Colonic mucosa (tissue), 4 donors: ENCODE results near the gene SOX8. TPM values are rescaled to one million over a fixed set of nuclear protein-coding genes. Genes with fewer than 3 reads are reported as not detected.
"Not testable (repeated sequence)": the region's sequence is repeated elsewhere in the genome, so short reads cannot be mapped to it uniquely, and the experiment has no call there.

ENCODE experiments used
- DNase-seq: peaks from one replicate; pipeline ENCODE4 v3.0.0-alpha.2; 2020
- H3K27ac ChIP-seq: fragments of 200-600 bp; one replicate; pipeline ENCODE4 v1.8.0; 2021
- H3K27me3 ChIP-seq: fragments of 200-600 bp; one replicate; pipeline ENCODE4 v1.8.0; 2021
- H3K36me3 ChIP-seq: fragments of 200-600 bp; one replicate; pipeline ENCODE4 v1.8.0; 2021
- H3K4me1 ChIP-seq: fragments of 200-600 bp; one replicate; pipeline ENCODE4 v1.8.0; 2021; ENCODE audit warnings: mild to moderate bottlenecking
- H3K4me3 ChIP-seq: fragments of 200-600 bp; one replicate; pipeline ENCODE4 v1.8.0; 2021
- H3K9ac ChIP-seq, 2 donors: one replicate each; pipeline ENCODE4 v1.7.0; 2013; ENCODE audit warnings: control low read depth in 2 of 2, low read depth in 2 of 2, low read length in 2 of 2
- H3K9me3 ChIP-seq: fragments of 200-600 bp; one replicate; pipeline ENCODE4 v1.8.0; 2021
- CTCF ChIP-seq: fragments of 200-600 bp; IDR thresholded peaks from one replicate; pipeline ENCODE4 v1.8.0; 2022; ENCODE audit warnings: antibody characterized with exemption, mild to moderate bottlenecking
- intact Hi-C: fragments of 100-400 bp; cut with DNase I; formaldehyde crosslinking; loops from one replicate; pipeline ENCODE4 v1.14.1; 2022
- total RNA-seq, 2 donors: library from RNA; stranded (reverse); fragmentation: NEBNext Ultra II Directional in 1 of 2; extraction: Animal tissue kit (Norgen Biotek cat#: 25700) in 1 of 2; gene quantifications; one replicate each; pipeline ENCODE4 v1.2.1, GENCODE V29; 2021
- donor health status: healthy.
- donor health status: DM: no; HTN: no; CAD: no.
- donor health status: DM: no; HTN: no; CAD: no.

SOX8 gene
- total RNA-seq, 2 donors from 2014 or later, result 0.20 to 0.61 TPM

GRCh38 chr16:942436-943060 is 39.0 kb upstream of the SOX8 start:
- no peaks in the 10 kb centered on the region for H3K9me3 ChIP-seq
- intact Hi-C loops, result no loop called here
- no peak for TF ChIP-seq CTCF
- no peaks in the 10 kb centered on the region for H3K27me3 ChIP-seq
- H3K27ac ChIP-seq, result no peak overlapping the region
- H3K4me1 ChIP-seq, result no peaks in the 10 kb centered on the region
- no peak for DNase-seq
- no peak overlapping the region for H3K9ac ChIP-seq
- no peaks in the 10 kb centered on the region for H3K36me3 ChIP-seq
- H3K4me3 ChIP-seq, result no peak overlapping the region

GRCh38 chr16:943971-944370 is 37.6 kb upstream of the SOX8 start:
- Histone ChIP-seq H3K36me3 (no peaks in the 10 kb centered on the region), H3K9me3 (no peaks in the 10 kb centered on the region), H3K4me1 (no peaks in the 10 kb centered on the region), H3K4me3 (no peak overlapping the region), H3K9ac (no peak overlapping the region), H3K27me3 (no peaks in the 10 kb centered on the region), H3K27ac (no peak overlapping the region)
- TF ChIP-seq CTCF, result no peak
- intact Hi-C loops, result no loop called here
- no peak for DNase-seq

- no peaks in the 10 kb centered on the region for H3K36me3 ChIP-seq
- no peak overlapping the region for H3K9ac ChIP-seq
- no peak for DNase-seq
- H3K27me3 ChIP-seq, result no peaks in the 10 kb centered on the region
- H3K4me3 ChIP-seq, result no peak overlapping the region
- intact Hi-C loops, result no loop called here
- TF ChIP-seq CTCF, result no peak
- no peaks in the 10 kb centered on the region for H3K9me3 ChIP-seq
- no peaks in the 10 kb centered on the region for H3K4me1 ChIP-seq
- no peak overlapping the region for H3K27ac ChIP-seq
These were observed 36.1 kb upstream of the SOX8 start for GRCh38 chr16:945271-946047.

GRCh38 chr16:946048-946395 is 35.5 kb upstream of the SOX8 start:
- DNase-seq, result no peak
- intact Hi-C loops, result no loop called here
- no peak for TF ChIP-seq CTCF

GRCh38 chr16:947255-947921 is 34.2 kb upstream of the SOX8 start:
- no peaks in the 10 kb centered on the region for H3K36me3 ChIP-seq
- no peak for DNase-seq
- no peak overlapping the region for H3K9ac ChIP-seq
- H3K27ac ChIP-seq, result no peak overlapping the region
- no peak for TF ChIP-seq CTCF
- no peaks in the 10 kb centered on the region for H3K27me3 ChIP-seq
- no peaks in the 10 kb centered on the region for H3K9me3 ChIP-seq
- intact Hi-C loops, result no loop called here
- H3K4me1 ChIP-seq, result no peaks in the 10 kb centered on the region
- no peak overlapping the region for H3K4me3 ChIP-seq

More at GRCh38 chr16:946048-946395, 35.5 kb upstream of the SOX8 start:
- no peak overlapping the region for H3K27ac ChIP-seq
- H3K9ac ChIP-seq, result no peak overlapping the region
- no peak overlapping the region for H3K4me3 ChIP-seq
- H3K27me3 ChIP-seq, result no peaks in the 10 kb centered on the region
- no peaks in the 10 kb centered on the region for H3K4me1 ChIP-seq
- H3K36me3 ChIP-seq, result no peaks in the 10 kb centered on the region
- no peaks in the 10 kb centered on the region for H3K9me3 ChIP-seq

- H3K4me1 ChIP-seq, H3K27me3 ChIP-seq, H3K9me3 ChIP-seq, H3K9ac ChIP-seq, H3K4me3 ChIP-seq, intact Hi-C loops, H3K27ac ChIP-seq, H3K36me3 ChIP-seq, DNase-seq: not testable (repeated sequence)
These were observed 33.7 kb upstream of the SOX8 start for GRCh38 chr16:947922-948303.

- DNase-seq, H3K9ac ChIP-seq, H3K4me1 ChIP-seq, intact Hi-C loops, H3K9me3 ChIP-seq, H3K27ac ChIP-seq, H3K36me3 ChIP-seq, H3K4me3 ChIP-seq, H3K27me3 ChIP-seq: not testable (repeated sequence)
These were observed 32.8 kb upstream of the SOX8 start for GRCh38 chr16:948767-949166.

- H3K27me3 ChIP-seq, H3K4me1 ChIP-seq, H3K27ac ChIP-seq, intact Hi-C loops, H3K9ac ChIP-seq, DNase-seq, H3K36me3 ChIP-seq, H3K4me3 ChIP-seq, H3K9me3 ChIP-seq: not testable (repeated sequence)
These were observed 30.6 kb upstream of the SOX8 start for GRCh38 chr16:950733-951573.
